Ovary (tissue), 3 donors: ENCODE data around the gene PTPRB.

ENCODE experiments used
- CTCF ChIP-seq, 3 donors: fragments of 450-650 bp in 2 of 3; fragments of 200-600 bp in 1 of 3; IDR thresholded peaks; one replicate each; pipeline versions ENCODE4 v1.5.1 to v1.8.0; 2016 to 2022; ENCODE audit warnings: antibody characterized with exemption in 3 of 3, mild to moderate bottlenecking in 1 of 3
- POLR2A ChIP-seq: fragments of 450-650 bp; IDR thresholded peaks from one replicate; pipeline ENCODE4 v1.6.1; 2017; ENCODE audit warnings: antibody characterized with exemption, mild to moderate bottlenecking, moderate library complexity
- donor health status: DM: no; HTN: no; CAD: no.

GRCh38 chr12:70550180-70550577 is 87.0 kb downstream of the PTPRB start:
- TF ChIP-seq POLR2A (no peak), CTCF (IDR thresholded peaks at IDR 0.05) (no peak)
